GM20000 (cell line): Measurements from ENCODE around the gene BANF1.
A peak's percentile ranks its signal among the peaks of the same experiment; 100 is the strongest.

ENCODE experiments used
- DNase-seq: peaks from one replicate; pipeline ENCODE4 v3.0.0; 2012; ENCODE audit warnings: low spot score
- CTCF ChIP-seq: IDR thresholded peaks from 2 replicates; pipeline ENCODE4 v1.5.1; 2012; ENCODE audit warnings: mild to moderate bottlenecking, control low read depth; ENCODE audit errors: extremely low read depth, missing control alignments

BANF1 gene

DNA sequence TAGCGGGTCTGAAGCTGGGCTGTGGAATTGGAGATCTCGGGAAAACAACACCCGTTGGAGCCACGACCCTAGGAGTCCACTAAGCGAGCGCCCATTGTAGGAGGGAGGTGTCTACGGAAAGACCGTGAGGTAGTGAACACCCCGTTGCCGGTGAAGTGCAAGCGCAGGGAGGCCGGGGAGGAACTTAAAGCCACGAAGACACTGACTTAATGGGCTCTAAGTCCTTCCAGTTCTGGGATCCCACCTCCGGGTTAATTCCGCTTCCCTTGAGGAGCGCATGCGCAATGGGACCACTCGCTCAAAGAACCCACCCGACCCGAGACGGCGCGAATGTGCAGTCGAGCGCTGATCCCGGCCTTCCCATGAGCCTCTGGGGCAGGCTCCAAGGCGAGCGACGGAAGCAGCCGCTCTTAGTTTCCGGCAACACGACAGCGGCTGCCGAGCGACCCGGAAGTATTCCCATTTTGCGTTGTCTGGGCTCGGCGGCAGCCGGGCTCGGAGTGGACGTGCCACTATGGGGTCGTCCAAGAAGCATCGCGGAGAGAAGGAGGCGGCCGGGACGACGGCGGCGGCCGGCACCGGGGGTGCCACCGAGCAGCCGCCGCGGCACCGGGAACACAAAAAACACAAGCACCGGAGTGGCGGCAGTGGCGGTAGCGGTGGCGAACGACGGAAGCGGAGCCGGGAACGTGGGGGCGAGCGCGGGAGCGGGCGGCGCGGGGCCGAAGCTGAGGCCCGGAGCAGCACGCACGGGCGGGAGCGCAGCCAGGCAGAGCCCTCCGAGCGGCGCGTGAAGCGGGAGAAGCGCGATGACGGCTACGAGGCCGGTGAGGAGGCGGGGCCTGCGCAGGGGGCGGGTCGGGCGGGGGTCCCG lies 40.8 kb upstream of the BANF1 start, which contains the start of gene SART1:
Gene SART1, plus strand, starts transcription at position 468 of the 874 bp plus-strand sequence. Its CDS starts 47 bp downstream, at position 515.
- TF ChIP-seq CTCF, result no peak
- peak; percentile 100 for DNase-seq

GRCh38 chr11:65962141-65962564 lies 40.1 kb upstream of the BANF1 start:
- DNase-seq, result no peak
- no peak for TF ChIP-seq CTCF

DNA sequence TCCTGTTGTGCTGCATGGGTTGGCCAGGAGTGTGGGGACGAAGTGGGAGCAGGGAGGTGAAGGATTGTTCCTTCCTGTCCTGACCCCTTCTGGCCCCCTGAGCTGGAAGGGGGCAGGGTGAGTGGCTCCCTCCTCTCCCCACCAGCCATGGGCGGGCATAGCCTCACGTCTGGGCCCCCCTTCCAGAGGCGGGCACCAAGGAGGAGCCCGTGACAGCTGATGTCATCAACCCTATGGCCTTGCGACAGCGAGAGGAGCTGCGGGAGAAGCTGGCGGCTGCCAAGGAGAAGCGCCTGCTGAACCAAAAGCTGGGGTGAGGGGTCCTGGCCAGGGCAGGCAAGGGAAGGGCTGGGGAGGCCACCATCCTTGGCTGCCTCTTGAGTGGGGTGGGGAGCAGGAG lies 37.4 kb upstream of the BANF1 start:
- TF ChIP-seq CTCF, result no peak
- DNase-seq, result no peak

GRCh38 chr11:65965986-65966762 lies 36.1 kb upstream of the BANF1 start:
- DNase-seq, result no peak

GRCh38 chr11:65967329-65967934 lies 34.9 kb upstream of the BANF1 start:
- TF ChIP-seq CTCF, result no peak

More at GRCh38 chr11:65965986-65966762, 36.1 kb upstream of the BANF1 start:
- TF ChIP-seq CTCF, result no peak

GRCh38 chr11:65968600-65969482 lies 33.5 kb upstream of the BANF1 start:
- TF ChIP-seq CTCF, result no peak
- DNase-seq, result no peak

More at GRCh38 chr11:65967329-65967934, 34.9 kb upstream of the BANF1 start:
- no peak for DNase-seq
